ENCODE measurements around the gene NLE1. TPM values are rescaled to one million over a fixed set of nuclear protein-coding genes. Genes with fewer than 3 reads are reported as not detected.

Gene NLE1
- total RNA-seq, 6 experiments from 2014 or later = 4.9 to 12.3 (median 5.9) TPM

DNA sequence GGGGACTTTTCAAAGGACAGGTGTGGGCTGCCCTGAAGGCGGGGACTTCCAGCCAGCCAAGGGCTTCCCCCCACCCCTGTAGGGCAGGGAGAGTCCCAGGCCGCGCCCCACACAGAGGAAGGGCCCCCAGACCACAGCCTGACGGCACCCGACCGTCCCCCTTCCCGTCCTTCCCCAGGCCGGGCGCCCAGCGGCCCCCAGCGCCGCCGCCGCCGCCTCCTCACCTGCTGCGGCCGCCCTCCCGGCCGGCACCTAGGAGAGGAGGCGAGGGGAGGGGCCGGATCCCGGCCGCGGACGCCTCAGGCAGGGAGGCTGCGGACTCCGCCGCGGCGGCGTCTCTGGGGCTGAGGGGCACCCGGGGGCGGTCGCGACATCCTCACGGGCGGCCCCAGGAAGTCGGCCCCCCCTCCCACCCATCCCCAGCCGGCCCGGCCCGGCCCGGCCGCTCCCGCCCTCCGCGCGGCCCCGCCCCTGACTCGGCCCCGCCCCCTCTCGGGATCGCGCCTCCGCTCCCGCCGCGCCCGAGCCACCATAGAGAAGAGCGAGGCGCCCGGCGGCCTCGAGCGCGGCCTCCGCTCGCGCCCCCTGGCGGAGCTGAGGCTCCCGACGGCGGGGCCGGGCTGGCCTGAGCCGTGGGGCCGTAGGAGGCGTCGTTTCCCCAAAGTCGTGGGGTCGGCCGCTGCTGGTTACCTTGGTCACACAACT lies 53.1 kb downstream of the NLE1 start:
- H3K4me3 ChIP-seq = peak overlapping the region; percentile 87 to 97 (median 89)
- peak; percentile 81 for TF ChIP-seq POLR2A (IDR thresholded peaks at IDR 0.05)
- TF ChIP-seq, protein P1, sequence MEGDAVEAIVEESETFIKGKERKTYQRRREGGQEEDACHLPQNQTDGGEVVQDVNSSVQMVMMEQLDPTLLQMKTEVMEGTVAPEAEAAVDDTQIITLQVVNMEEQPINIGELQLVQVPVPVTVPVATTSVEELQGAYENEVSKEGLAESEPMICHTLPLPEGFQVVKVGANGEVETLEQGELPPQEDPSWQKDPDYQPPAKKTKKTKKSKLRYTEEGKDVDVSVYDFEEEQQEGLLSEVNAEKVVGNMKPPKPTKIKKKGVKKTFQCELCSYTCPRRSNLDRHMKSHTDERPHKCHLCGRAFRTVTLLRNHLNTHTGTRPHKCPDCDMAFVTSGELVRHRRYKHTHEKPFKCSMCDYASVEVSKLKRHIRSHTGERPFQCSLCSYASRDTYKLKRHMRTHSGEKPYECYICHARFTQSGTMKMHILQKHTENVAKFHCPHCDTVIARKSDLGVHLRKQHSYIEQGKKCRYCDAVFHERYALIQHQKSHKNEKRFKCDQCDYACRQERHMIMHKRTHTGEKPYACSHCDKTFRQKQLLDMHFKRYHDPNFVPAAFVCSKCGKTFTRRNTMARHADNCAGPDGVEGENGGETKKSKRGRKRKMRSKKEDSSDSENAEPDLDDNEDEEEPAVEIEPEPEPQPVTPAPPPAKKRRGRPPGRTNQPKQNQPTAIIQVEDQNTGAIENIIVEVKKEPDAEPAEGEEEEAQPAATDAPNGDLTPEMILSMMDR (IDR thresholded peaks at IDR 0.05) = peak; percentile 68 to 93 (median 87)
- no peaks in the 10 kb centered on the region for H3K27me3 ChIP-seq
- ATAC-seq (peak; percentile 82 to 94 (median 90)), DNase-seq (peak; percentile 90 to 91 (median 91))
- H3K9me3 ChIP-seq = no peaks in the 10 kb centered on the region
- H3K36me3 ChIP-seq = no peaks in the 10 kb centered on the region
- H3K27ac ChIP-seq = peak overlapping the region; percentile 88 to 94 (median 90)
- 0% methylated on average over 5 of the region's 80 CpGs for WGBS (ENCODE audit: insufficient coverage, low coverage, low lambda C conversion rate, missing lambda C conversion rate)
- intact Hi-C loops (cut with DNase I) = no loop called here
- peaks cover 0 to 19% (median 5%) of the 10 kb centered on the region in 4 donors for H3K4me1 ChIP-seq

DNA sequence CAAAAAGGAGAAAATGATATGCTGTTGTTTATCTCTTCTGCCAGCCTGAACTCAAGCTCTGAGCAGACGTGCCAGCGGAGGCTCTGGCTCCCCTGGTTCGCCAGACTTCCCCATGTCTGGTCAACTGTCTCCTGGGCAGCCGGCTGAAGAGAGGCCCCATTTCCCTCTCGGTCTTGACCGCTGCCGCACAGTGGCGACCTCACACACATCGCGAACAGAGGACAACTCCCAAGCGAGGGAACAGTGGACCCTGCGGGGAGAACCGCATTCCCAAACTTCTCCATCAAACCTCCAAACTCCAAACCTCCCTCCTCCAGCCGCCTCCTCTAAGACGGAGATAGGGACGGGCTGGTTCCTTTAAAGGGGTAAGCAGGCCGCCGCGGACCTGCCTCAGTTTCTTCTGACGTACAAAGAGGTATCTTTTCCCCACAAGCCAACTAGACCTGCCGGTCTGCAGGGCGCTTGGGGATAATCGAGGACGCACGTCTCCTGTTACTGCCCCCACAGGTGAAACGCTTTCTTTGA lies 53.7 kb downstream of the NLE1 start:
- no peaks in the 10 kb centered on the region for H3K27me3 ChIP-seq
- H3K4me1 ChIP-seq = peaks cover 0 to 19% (median 5%) of the 10 kb centered on the region in 4 donors
- ATAC-seq (peak; percentile 53 to 58 (median 55)), DNase-seq (peak; percentile 68 to 81 (median 69))
- intact Hi-C loops (cut with DNase I) = no loop called here
- peak overlapping the region; percentile 88 to 94 (median 90) for H3K27ac ChIP-seq
- H3K4me3 ChIP-seq = peak overlapping the region; percentile 87 to 97 (median 89)
- no peaks in the 10 kb centered on the region for H3K36me3 ChIP-seq
- TF ChIP-seq, protein P1 (IDR thresholded peaks at IDR 0.05) = no peak
- TF ChIP-seq POLR2A (IDR thresholded peaks at IDR 0.05) = no peak
- WGBS (ENCODE audit: insufficient coverage, low coverage, low lambda C conversion rate, missing lambda C conversion rate) = 0% methylated on average over 17 of the region's 26 CpGs
- H3K9me3 ChIP-seq = no peaks in the 10 kb centered on the region

DNA sequence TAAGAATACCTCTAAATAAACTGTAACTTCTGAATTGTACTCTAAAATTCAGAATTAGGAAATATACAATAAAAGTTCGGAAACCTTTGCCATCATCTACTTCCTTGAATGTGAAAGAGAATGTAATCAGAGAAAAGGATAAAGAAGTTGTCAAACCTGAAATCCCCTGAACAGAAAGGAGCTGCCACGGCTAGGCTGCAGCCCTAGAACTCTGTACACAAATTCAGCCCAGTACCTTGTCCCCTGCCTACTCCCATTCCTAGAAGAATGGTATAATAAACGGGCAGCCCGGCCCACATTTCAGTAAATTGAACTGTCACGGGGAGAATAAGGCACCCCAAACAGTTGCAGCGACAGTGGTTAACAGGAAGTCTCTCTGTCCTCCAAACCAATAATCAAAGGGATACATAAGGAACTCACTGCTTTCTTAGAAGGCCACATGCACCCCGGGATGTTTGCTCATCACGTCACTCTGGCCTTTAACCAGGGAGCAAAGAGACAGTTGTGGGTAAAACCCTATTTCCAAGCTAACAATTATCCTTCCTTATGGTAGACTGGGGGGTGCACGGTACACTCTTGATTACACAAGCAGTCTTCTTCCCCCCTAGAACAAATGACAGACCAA lies 54.3 kb downstream of the NLE1 start:
- Histone ChIP-seq H3K27ac (peak overlapping the region; percentile 88 to 94 (median 90)), H3K36me3 (no peaks in the 10 kb centered on the region), H3K4me1 (peaks cover 0 to 20% (median 5%) of the 10 kb centered on the region in 4 donors), H3K27me3 (no peaks in the 10 kb centered on the region), H3K4me3 (peak overlapping the region; percentile 87 to 97 (median 89)), H3K9me3 (no peaks in the 10 kb centered on the region)
- peak; percentile 39 to 43 (median 42) for ATAC-seq
- intact Hi-C loops (cut with DNase I) = no loop called here
- peak in 2 of 3 donors; percentile 39 to 71 for DNase-seq
- under 1% methylated on average over 9 of the region's 9 CpGs for WGBS (ENCODE audit: insufficient coverage, low coverage, low lambda C conversion rate, missing lambda C conversion rate)
- TF ChIP-seq, protein P1 (IDR thresholded peaks at IDR 0.05) = no peak
- TF ChIP-seq POLR2A (IDR thresholded peaks at IDR 0.05) = no peak

DNA sequence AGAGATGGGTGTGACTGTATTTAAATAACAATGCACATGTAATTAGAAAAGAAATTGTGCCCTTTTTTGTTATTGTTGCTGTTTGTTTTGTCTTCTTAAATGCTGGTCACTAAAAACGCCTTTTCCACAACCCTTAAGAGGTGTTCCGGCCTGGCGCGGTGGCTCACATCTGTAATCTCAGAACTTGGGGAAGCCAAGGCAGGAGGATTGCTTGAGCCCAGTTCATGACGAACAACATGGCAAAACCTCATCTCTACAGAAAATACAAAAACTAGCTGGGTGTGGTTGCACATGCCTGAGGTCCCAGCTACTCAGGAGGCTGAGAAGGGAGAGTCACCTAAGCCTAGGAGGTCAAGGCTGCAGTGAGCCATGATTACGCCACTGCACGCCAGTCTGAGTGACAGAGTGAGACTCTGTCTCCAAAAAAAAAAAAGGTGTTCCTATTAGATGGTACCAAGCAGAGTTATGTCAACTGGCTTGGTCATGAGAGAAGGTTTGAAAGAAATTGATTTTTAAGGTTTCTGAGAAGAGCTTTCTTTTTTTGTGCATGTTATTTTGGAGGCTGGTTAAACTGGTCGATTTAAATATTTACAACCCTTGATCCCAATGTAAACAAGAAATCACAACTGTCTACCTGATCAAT lies 55.1 kb downstream of the NLE1 start:
- intact Hi-C loops (cut with DNase I) = no loop called here
- TF ChIP-seq POLR2A (IDR thresholded peaks at IDR 0.05) = no peak
- WGBS (ENCODE audit: insufficient coverage, low coverage, low lambda C conversion rate, missing lambda C conversion rate) = 49% methylated on average over 8 of the region's 8 CpGs
- H3K27ac ChIP-seq = peak overlapping the region; percentile 88 to 94 (median 90)
- DNase-seq = peak in 2 of 3 donors; percentile 64 to 65
- no peaks in the 10 kb centered on the region for H3K27me3 ChIP-seq
- H3K4me1 ChIP-seq = peaks cover 0 to 28% (median 5%) of the 10 kb centered on the region in 4 donors
- H3K36me3 ChIP-seq = no peaks in the 10 kb centered on the region
- peak overlapping the region in 2 of 3 donors; percentile 87 to 89 for H3K4me3 ChIP-seq
- H3K9me3 ChIP-seq = no peaks in the 10 kb centered on the region
- peak; percentile 10 to 55 (median 33) for ATAC-seq

Measured in right lobe of liver (tissue), 6 donors.